Neuron (in vitro differentiated cells): ENCODE results near the gene SPRING1.

ENCODE experiments used
- H2AFZ ChIP-seq: one replicate; pipeline ENCODE4 v1.6.1; 2013; ENCODE audit warnings: low read depth, mild to moderate bottlenecking, inconsistent platforms, low read length, moderate library complexity
- H3K27me3 ChIP-seq: one replicate; pipeline ENCODE4 v1.6.1; 2013; ENCODE audit warnings: low read length; ENCODE audit not compliant: insufficient read depth
- H3K36me3 ChIP-seq: one replicate; pipeline ENCODE4 v1.6.1; 2013; ENCODE audit warnings: low read length; ENCODE audit not compliant: insufficient read depth
- H3K4me1 ChIP-seq: one replicate; pipeline ENCODE4 v1.6.1; 2013; ENCODE audit warnings: low read length; ENCODE audit not compliant: insufficient read depth
- H3K4me3 ChIP-seq: 2 replicates; pipeline ENCODE4 v1.5.1; 2013; ENCODE audit warnings: mild to moderate bottlenecking, low read length, moderate library complexity
- H3K9me3 ChIP-seq: one replicate; pipeline ENCODE4 v1.6.1; 2013; ENCODE audit warnings: low read length

SPRING1 gene

DNA sequence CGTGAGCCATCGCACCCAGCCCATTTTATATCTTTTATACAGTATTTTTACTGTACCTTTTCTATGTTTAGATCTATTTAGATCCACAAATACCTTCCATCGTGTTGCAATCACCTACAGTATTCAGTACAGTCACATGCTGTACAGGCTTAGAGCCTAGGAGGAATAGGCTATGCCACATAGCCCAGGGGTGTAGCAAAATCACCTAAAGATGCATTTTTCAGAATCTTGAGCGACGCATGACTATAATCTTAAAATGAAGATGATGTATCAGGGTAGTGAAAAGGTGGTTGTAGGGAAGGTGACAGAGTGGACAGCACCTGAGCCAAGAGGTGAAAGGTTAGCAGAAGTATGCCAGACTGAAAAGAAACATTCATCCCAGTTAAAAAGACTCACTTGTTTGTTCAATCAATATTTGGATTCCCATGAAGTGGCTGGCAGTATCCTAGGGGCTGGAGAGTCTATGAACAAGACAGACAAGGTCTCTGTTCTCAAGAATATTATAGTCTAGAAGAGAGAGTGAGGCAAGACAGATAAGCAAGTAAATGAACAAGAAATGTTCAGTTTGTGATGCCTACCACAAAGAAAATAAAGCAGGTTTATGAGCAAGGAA, 3.6 kb downstream of the SPRING1 start:
- H3K27me3 ChIP-seq, result no peaks in the 10 kb centered on the region
- H3K4me1 ChIP-seq, result peaks cover 17% of the 10 kb centered on the region
- H3K9me3 ChIP-seq, result no peaks in the 10 kb centered on the region
- H3K4me3 ChIP-seq, result no peak overlapping the region
- peaks cover 21% of the 10 kb centered on the region for H3K36me3 ChIP-seq
- no peak overlapping the region for H2AFZ ChIP-seq

DNA sequence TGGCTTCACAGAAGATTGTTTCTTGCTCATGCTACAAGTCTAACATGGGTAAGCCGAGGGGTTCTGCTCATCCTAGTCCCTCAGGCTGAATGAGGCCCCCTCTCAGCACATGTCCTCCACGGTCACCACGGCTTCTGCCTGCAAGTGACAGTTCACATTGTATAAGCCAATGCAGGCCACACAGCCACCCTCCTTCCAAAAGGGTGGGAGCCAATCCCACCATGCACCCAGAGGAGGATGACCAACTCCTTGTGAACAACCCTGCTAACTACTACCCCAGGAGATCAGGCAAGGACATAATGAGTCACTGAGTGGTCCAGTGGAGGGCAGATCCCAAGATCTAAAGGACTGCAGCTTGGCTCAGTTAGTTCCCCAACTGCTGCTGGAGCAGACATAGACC, 6.1 kb downstream of the SPRING1 start:
- peaks cover 23% of the 10 kb centered on the region for H3K4me1 ChIP-seq
- no peaks in the 10 kb centered on the region for H3K9me3 ChIP-seq
- H3K27me3 ChIP-seq, result no peaks in the 10 kb centered on the region
- H3K4me3 ChIP-seq, result no peak overlapping the region
- H3K36me3 ChIP-seq, result peaks cover 21% of the 10 kb centered on the region
- no peak overlapping the region for H2AFZ ChIP-seq

DNA sequence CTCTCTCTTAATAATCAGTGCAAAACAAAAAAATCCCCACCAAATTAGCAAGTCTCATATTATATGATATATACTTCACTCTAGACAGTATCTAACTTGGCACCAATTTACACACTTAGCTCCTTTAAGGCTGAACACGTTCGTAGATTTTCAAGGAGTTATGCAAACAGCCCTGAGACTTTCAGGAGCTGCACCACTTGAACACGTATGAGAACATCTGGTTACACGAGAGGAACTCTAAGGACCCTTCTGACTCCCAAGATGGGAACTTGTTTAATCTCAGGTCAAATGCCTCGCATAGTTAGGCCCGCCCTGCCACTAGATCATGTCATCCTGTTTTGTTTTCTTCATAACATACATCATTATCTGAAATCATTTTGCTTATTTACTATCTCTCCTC, 10.0 kb downstream of the SPRING1 start:
- peaks cover 20% of the 10 kb centered on the region for H3K4me1 ChIP-seq
- no peak overlapping the region for H3K4me3 ChIP-seq
- no peak overlapping the region for H2AFZ ChIP-seq
- H3K36me3 ChIP-seq, result peaks cover 4% of the 10 kb centered on the region
- no peaks in the 10 kb centered on the region for H3K9me3 ChIP-seq
- no peaks in the 10 kb centered on the region for H3K27me3 ChIP-seq

DNA sequence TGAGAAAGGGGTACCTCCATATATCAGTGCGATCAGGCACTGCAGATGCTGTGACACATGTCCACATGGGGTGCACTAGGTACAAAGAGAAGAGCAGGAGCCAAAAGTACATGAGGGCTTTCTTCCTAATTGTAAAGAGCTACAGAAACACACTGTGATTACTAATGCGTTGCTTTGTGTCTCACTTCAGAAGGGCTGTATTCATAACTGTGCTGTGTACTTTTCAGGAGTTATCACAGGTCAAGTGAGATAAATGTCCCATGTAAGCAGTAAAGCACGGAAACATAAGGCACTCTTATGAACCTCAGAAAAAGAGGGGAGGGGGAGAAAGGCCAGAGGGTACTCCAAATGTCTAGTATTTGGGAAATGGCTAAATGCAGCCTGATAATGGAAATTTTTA, 10.6 kb downstream of the SPRING1 start:
- no peak overlapping the region for H2AFZ ChIP-seq
- no peaks in the 10 kb centered on the region for H3K9me3 ChIP-seq
- no peak overlapping the region for H3K4me3 ChIP-seq

DNA sequence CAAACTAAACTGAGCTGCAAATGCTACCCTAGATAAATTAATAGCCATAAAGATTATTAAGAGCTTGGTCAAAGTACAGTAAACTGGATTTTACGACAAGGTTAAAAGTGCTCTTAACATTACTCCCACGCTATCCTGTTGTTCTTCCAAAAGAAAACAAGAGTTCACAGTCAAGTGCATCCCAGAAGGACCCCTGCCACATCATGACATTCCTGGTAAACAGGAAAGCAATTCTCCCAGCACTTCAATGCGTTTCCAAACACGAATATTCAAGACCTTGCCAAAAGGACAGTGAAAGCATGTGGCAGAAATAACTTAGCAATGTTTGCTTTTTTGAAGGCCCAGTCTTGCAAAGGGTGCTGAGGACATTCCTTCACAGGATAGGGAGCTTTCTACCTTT, 11.2 kb downstream of the SPRING1 start:
- Histone ChIP-seq H3K9me3 (no peaks in the 10 kb centered on the region), H3K4me3 (no peak overlapping the region), H3K4me1 (peaks cover 31% of the 10 kb centered on the region), H3K27me3 (no peaks in the 10 kb centered on the region), H3K36me3 (no peaks in the 10 kb centered on the region), H2AFZ (no peak overlapping the region)

More for the DNA sequence above, 10.6 kb downstream of the SPRING1 start:
- H3K4me1 ChIP-seq, result peaks cover 26% of the 10 kb centered on the region
- H3K27me3 ChIP-seq, result no peaks in the 10 kb centered on the region
- no peaks in the 10 kb centered on the region for H3K36me3 ChIP-seq

DNA sequence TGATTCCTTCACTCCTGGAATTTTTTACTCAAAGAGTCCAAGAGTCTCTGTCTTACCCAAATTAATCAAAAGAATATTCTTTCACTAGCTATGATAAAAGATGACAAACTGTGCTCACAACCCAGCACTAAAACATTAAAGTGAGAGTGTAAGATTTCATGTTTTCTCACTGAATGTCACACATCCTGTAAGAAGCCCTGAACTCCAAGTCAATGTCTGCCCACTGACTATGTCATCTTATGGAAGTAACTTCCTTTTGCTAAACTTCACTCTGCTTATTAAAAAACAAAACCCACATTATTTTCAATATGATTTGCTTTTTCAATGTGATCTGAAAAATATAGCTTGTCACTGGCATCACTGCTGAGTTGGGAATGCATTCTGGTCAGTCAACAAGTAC, 15.6 kb downstream of the SPRING1 start:
- Histone ChIP-seq H3K36me3 (no peaks in the 10 kb centered on the region), H3K9me3 (no peaks in the 10 kb centered on the region), H2AFZ (no peak overlapping the region), H3K4me3 (no peak overlapping the region), H3K27me3 (no peaks in the 10 kb centered on the region), H3K4me1 (peaks cover 66% of the 10 kb centered on the region)

DNA sequence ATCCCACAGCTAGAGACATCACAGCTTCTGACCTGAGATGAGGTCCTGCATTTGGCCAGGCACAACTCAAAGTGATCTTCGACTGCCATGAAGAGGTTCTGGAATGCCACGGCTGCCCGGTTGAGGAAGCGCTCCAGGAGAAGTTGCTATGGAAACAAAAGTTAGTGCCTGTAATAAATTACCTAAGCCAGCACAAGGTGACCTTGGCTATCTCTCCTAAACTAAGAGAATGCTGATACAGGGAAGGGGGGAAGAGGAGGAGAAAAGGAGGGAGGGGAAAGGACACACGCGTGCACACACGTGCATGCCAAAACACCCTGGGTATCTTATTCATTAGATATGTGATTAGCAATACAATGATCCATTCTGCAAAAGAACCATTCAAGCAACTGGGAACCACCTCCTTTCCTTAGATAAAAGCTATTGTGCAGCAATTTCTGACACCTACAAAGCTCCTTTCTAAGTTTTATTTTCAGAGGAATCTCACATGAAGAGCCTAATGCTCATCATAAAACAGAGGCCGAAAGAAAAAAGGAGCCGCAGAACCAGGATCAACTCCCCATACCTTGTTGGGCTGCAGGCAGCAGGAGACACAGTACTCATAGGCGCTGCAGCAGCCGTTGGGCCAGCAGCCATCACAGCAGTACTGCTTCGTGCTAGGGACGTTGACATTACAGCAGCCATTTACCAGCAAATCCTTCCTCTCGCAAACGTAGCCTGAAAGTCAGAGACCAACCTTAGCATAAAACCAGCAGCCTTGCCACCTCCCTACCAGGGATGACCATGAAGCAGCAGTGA, 17.9 kb downstream of the SPRING1 start:
- Histone ChIP-seq H2AFZ (no peak overlapping the region), H3K4me3 (peak overlapping the region; percentile 38), H3K27me3 (no peaks in the 10 kb centered on the region), H3K9me3 (no peaks in the 10 kb centered on the region), H3K4me1 (peaks cover 70% of the 10 kb centered on the region), H3K36me3 (peaks cover 16% of the 10 kb centered on the region)

DNA sequence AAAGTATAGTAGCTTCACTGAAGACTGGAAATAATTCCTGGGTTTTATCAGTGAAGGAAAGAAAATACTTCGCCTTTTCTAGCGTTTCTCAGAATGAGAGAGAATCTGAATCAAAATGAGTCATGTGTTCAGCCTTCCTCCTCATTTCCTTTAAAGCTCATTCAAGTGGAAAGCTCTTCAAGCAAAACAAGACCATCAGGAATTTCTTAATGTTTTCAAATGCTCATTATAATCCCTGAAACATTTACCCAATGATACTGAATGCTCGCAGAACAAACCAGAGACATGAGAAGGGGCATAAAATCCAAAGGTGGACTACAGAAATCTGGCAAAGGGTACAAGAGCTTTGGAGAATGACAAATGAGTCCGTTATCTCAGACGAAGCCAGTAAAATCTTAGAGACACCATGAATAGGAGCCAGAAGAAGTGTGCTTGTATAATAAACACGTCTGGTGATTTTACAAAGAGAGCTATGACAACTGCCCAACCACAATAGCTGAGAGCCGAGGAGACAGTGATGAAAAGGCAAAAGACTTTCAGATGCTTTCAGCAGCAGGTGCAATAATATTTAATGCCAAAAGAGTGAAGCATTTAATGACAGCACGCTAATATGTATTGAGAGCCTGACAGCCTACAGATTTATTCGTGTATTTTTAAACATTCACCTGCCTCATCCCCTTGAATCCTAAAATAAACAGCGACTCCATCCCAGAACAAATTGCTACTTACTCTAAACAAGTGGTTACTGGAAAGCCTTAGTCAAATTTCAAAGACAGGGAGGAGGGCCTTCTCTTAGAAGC, 19.0 kb downstream of the SPRING1 start:
- peaks cover 16% of the 10 kb centered on the region for H3K36me3 ChIP-seq
- peak overlapping the region; percentile 38 for H3K4me3 ChIP-seq
- H3K4me1 ChIP-seq, result peaks cover 74% of the 10 kb centered on the region
- H3K9me3 ChIP-seq, result no peaks in the 10 kb centered on the region
- H3K27me3 ChIP-seq, result no peaks in the 10 kb centered on the region
- H2AFZ ChIP-seq, result no peak overlapping the region

DNA sequence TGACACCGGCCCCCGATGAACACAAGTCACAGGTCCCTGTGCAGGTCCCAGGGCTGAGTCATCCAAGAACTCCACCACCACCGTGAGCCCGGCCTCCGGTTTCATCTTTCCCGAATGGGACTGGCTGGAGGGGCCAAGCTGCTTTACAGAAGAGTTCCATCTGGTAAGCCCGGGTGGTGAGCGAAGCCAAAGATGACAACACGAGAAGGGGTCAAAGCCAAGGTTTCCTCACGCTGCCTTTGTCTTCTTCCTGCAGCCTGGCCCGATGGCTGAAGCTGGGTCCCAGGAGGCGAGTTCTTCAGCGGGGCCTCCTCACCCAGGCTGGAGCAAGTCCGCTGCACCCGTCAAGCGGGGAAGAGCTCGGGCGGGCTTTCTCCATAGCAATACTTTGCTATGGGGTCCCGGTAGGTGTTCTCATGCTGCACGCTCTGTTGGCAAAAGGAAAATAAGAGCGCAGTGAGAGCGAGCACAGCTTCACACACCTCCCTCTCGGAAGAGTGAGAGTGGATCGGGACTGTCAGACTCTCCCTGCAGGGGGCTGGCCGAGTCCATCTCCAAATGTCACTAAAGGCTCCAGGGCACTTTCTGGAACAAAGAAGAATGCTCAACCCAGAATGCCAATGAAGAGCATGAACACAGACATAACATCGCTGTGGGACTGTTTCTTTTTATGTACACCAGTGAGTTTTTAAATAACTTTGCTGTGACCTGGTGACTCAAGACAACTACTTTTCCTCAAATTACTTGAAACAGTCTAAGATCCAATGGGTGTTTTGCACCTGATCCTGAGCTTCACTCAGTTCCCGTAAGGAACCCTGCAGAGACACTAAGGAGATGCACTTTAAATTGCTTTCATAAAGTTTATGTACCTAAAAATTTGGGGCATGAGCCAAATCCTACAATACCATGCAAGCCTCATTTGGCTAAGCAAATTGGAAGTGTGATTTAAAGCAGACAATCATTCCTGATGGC, 20.1 kb downstream of the SPRING1 start:
- no peak overlapping the region for H2AFZ ChIP-seq
- H3K4me3 ChIP-seq, result peak overlapping the region; percentile 38
- no peaks in the 10 kb centered on the region for H3K9me3 ChIP-seq
- H3K4me1 ChIP-seq, result peaks cover 75% of the 10 kb centered on the region
- H3K27me3 ChIP-seq, result no peaks in the 10 kb centered on the region
- H3K36me3 ChIP-seq, result peaks cover 16% of the 10 kb centered on the region

DNA sequence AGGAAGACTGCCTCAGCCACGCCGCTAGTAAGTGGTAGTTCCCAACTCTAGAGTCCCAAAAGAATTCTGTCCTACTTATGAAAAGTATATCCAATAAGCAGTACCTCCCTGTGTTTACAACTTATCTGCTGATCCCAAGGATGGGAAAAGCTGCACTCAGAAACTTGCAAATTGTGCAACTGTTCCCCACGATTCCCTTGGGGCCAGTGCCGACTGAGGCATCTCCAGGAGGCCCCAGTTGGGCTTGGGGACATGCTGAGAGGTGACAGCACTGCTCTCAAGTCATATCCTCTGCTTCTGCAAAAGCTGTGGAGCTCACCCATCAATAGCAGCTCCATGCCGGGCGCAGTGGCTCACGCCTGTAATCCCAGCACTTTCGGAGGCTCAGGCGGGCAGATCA, 23.7 kb downstream of the SPRING1 start:
- H2AFZ ChIP-seq, result no peak overlapping the region
- H3K36me3 ChIP-seq, result peaks cover 18% of the 10 kb centered on the region
- H3K9me3 ChIP-seq, result no peaks in the 10 kb centered on the region
- no peak overlapping the region for H3K4me3 ChIP-seq
- H3K4me1 ChIP-seq, result peaks cover 59% of the 10 kb centered on the region
- H3K27me3 ChIP-seq, result no peaks in the 10 kb centered on the region

DNA sequence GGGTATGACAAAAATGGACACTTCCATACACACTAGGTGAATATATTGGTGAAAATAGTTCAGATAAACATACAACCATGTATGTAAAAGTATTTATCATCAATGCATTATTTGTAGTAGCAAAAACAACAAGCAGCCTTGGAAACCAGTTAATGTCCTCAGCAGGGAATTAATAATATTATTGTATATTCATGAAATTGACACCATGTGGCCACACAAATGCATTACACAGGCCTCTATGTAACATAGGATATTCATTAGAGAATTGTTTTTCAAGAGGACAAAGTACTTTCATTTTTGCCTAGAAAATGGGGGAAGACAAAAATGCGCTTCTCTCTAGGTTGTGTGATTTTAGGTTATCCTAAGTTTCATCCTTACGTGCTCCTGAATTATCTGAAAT, 24.3 kb downstream of the SPRING1 start:
- Histone ChIP-seq H2AFZ (no peak overlapping the region), H3K4me3 (no peak overlapping the region), H3K36me3 (peaks cover 18% of the 10 kb centered on the region), H3K9me3 (no peaks in the 10 kb centered on the region), H3K4me1 (peaks cover 59% of the 10 kb centered on the region), H3K27me3 (no peaks in the 10 kb centered on the region)

DNA sequence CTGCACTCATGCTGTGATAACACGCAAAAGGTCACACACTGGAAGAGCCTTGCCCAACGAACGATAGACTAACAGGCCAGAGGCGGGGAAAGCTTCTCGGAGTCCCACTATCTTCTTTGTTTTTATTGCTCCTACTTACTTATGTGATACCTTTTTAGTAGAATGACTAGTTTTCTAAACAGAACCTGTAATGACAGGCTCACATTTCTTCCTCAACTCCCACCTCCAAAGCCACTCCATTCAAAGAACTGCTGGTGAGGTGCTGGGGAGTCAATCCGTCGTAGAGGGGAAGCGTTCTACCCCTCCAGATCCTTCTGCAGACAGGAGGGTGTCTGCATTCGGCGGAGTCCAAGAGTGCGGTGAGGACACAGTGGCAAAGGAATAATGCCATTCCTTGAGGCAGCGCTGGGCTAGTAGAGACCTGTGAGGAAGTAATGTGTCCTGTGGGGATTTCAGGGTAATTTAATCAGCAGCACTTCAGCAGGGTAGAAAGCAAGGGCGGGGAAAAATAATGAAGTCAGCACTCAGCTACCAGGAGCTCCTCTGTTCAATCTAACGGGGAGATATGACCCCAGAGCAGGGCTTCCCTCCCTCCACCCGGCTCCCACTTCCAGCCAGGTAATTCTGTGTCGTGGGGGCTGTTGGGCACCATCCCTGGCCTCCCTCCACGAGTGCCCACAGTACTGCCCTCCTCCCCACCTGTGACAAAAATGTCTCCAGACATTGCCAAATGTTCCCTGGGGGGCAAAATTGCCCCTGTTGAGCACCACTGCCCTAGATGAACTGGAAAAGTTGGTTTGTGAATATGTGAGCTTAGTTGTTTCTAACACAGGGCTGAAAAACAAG, 25.2 kb downstream of the SPRING1 start:
- H3K27me3 ChIP-seq, result no peaks in the 10 kb centered on the region
- peaks cover 18% of the 10 kb centered on the region for H3K36me3 ChIP-seq
- peaks cover 53% of the 10 kb centered on the region for H3K4me1 ChIP-seq
- no peaks in the 10 kb centered on the region for H3K9me3 ChIP-seq
- H2AFZ ChIP-seq, result no peak overlapping the region
- H3K4me3 ChIP-seq, result no peak overlapping the region
